Measurements from ENCODE around the gene GARNL3.

The GARNL3 gene

GRCh38 chr9:127388037-127388855, 123.7 kb downstream of the GARNL3 start:
- DNase-seq, result peak; percentile 98

GRCh38 chr9:127388856-127389238, 124.3 kb downstream of the GARNL3 start:
- DNase-seq, result no peak

GRCh38 chr9:127389381-127390247, 125.0 kb downstream of the GARNL3 start:
- DNase-seq, result no peak

GRCh38 chr9:127390248-127390545, 125.6 kb downstream of the GARNL3 start:
- DNase-seq, result no peak

- DNase-seq, result no peak
Measured at GRCh38 chr9:127390563-127390962, 126.0 kb downstream of the GARNL3 start.

GRCh38 chr9:127392166-127392565, 127.6 kb downstream of the GARNL3 start:
- DNase-seq, result no peak

- no peak for DNase-seq
Measured at GRCh38 chr9:127392976-127393375, 128.4 kb downstream of the GARNL3 start.

- DNase-seq, result peak; percentile 23
Measured at GRCh38 chr9:127393645-127394044, 129.1 kb downstream of the GARNL3 start.

GRCh38 chr9:127395497-127396252, 131.1 kb downstream of the GARNL3 start:
- no peak for DNase-seq

GRCh38 chr9:127396253-127396807, 131.8 kb downstream of the GARNL3 start:
- DNase-seq, result no peak

- DNase-seq, result peak; percentile 98
Measured at GRCh38 chr9:127396808-127397645, 132.5 kb downstream of the GARNL3 start, which contains the start of gene SLC2A8. Gene SLC2A8, plus strand, starts transcription at chr9:127397169. Its CDS starts 62 bp downstream, at chr9:127397231.

- peak; percentile 28 for DNase-seq
Measured at GRCh38 chr9:127397646-127398274, 133.2 kb downstream of the GARNL3 start.

- DNase-seq, result no peak
Measured at GRCh38 chr9:127398275-127398647, 133.7 kb downstream of the GARNL3 start.

GRCh38 chr9:127398715-127399400, 134.3 kb downstream of the GARNL3 start:
- no peak for DNase-seq

- no peak for DNase-seq
Measured at GRCh38 chr9:127399736-127400269, 135.2 kb downstream of the GARNL3 start.

- DNase-seq, result no peak
Measured at GRCh38 chr9:127402401-127403090, 138.0 kb downstream of the GARNL3 start.

GRCh38 chr9:127403507-127404192, 139.1 kb downstream of the GARNL3 start:
- DNase-seq, result no peak

GRCh38 chr9:127404631-127405030, 140.1 kb downstream of the GARNL3 start:
- DNase-seq, result no peak
